ENCODE results near the gene KLLN. TPM values are rescaled to one million over a fixed set of nuclear protein-coding genes. Genes with fewer than 3 reads are reported as not detected.
"Not testable (repeated sequence)": the region's sequence is repeated elsewhere in the genome, so short reads cannot be mapped to it uniquely, and the experiment has no call there.

KLLN gene
- total and polyA plus RNA-seq, 9 donors, result 0.22 to 0.60 (median 0.35) TPM

GRCh38 chr10:87855665-87856064 is 7.7 kb downstream of the KLLN start:
- DNase-seq; H3K4me1 ChIP-seq (ENCODE audit: control insufficient read depth, insufficient read depth, low read length); H3K27me3 ChIP-seq (ENCODE audit: control insufficient read depth, insufficient read depth, low read length); H3K4me3 ChIP-seq (ENCODE audit: low read length); H3K36me3 ChIP-seq (ENCODE audit: control insufficient read depth, insufficient read depth, low read length); H3K27ac ChIP-seq (ENCODE audit: low read length); H3K9me3 ChIP-seq (replicated peaks; ENCODE audit: control insufficient read depth, low read depth, low read length): not testable (repeated sequence)
- no CpG with 5 or more reads among the region's 4 CpGs for WGBS (ENCODE audit: insufficient coverage)

GRCh38 chr10:87855247-87855646 is 8.1 kb downstream of the KLLN start:
- H3K4me1 ChIP-seq (ENCODE audit: control insufficient read depth, insufficient read depth, low read length); H3K27me3 ChIP-seq (ENCODE audit: control insufficient read depth, insufficient read depth, low read length); H3K4me3 ChIP-seq (ENCODE audit: low read length); DNase-seq; H3K27ac ChIP-seq (ENCODE audit: low read length); H3K9me3 ChIP-seq (replicated peaks; ENCODE audit: control insufficient read depth, low read depth, low read length); H3K36me3 ChIP-seq (ENCODE audit: control insufficient read depth, insufficient read depth, low read length): not testable (repeated sequence)
- no CpG with 5 or more reads among the region's 5 CpGs for WGBS (ENCODE audit: insufficient coverage)

GRCh38 chr10:87852089-87852488 is 11.2 kb downstream of the KLLN start:
- WGBS (ENCODE audit: insufficient coverage), result no CpG with 5 or more reads among the region's 1 CpG

GRCh38 chr10:87850742-87851205 is 12.6 kb downstream of the KLLN start:
- no CpG with 5 or more reads among the region's 5 CpGs for WGBS (ENCODE audit: insufficient coverage)
- peak; percentile 79 for DNase-seq
- no peaks in the 10 kb centered on the region for H3K9me3 ChIP-seq (replicated peaks; ENCODE audit: control insufficient read depth, low read depth, low read length)
- H3K27me3 ChIP-seq (ENCODE audit: control insufficient read depth, insufficient read depth, low read length), result no peaks in the 10 kb centered on the region
- no peaks in the 10 kb centered on the region for H3K4me1 ChIP-seq (ENCODE audit: control insufficient read depth, insufficient read depth, low read length)
- H3K36me3 ChIP-seq (ENCODE audit: control insufficient read depth, insufficient read depth, low read length), result no peaks in the 10 kb centered on the region
- H3K4me3 ChIP-seq (ENCODE audit: low read length), result no peak overlapping the region
- H3K27ac ChIP-seq (ENCODE audit: low read length), result no peak overlapping the region

More at GRCh38 chr10:87852089-87852488, 11.2 kb downstream of the KLLN start:
- DNase-seq, result no peak
- Histone ChIP-seq H3K4me1 (ENCODE audit: control insufficient read depth, insufficient read depth, low read length) (no peaks in the 10 kb centered on the region), H3K9me3 (replicated peaks; ENCODE audit: control insufficient read depth, low read depth, low read length) (no peaks in the 10 kb centered on the region), H3K27ac (ENCODE audit: low read length) (no peak overlapping the region), H3K36me3 (ENCODE audit: control insufficient read depth, insufficient read depth, low read length) (no peaks in the 10 kb centered on the region), H3K27me3 (ENCODE audit: control insufficient read depth, insufficient read depth, low read length) (no peaks in the 10 kb centered on the region), H3K4me3 (ENCODE audit: low read length) (no peak overlapping the region)

- Histone ChIP-seq H3K27ac (ENCODE audit: low read length) (no peak overlapping the region), H3K4me1 (ENCODE audit: control insufficient read depth, insufficient read depth, low read length) (no peaks in the 10 kb centered on the region), H3K4me3 (ENCODE audit: low read length) (no peak overlapping the region)
Measured at GRCh38 chr10:87849001-87849400, 14.3 kb downstream of the KLLN start.

GRCh38 chr10:87847550-87847949 is 15.8 kb downstream of the KLLN start:
- H3K36me3 ChIP-seq (ENCODE audit: control insufficient read depth, insufficient read depth, low read length), result no peaks in the 10 kb centered on the region
- H3K4me1 ChIP-seq (ENCODE audit: control insufficient read depth, insufficient read depth, low read length), result no peaks in the 10 kb centered on the region

More at GRCh38 chr10:87849001-87849400, 14.3 kb downstream of the KLLN start:
- H3K9me3 ChIP-seq (replicated peaks; ENCODE audit: control insufficient read depth, low read depth, low read length), result no peaks in the 10 kb centered on the region
- H3K36me3 ChIP-seq (ENCODE audit: control insufficient read depth, insufficient read depth, low read length), result no peaks in the 10 kb centered on the region
- H3K27me3 ChIP-seq (ENCODE audit: control insufficient read depth, insufficient read depth, low read length), result no peaks in the 10 kb centered on the region
- DNase-seq, result no peak

GRCh38 chr10:87846711-87847110 is 16.6 kb downstream of the KLLN start:
- not testable (repeated sequence) for DNase-seq; H3K36me3 ChIP-seq (ENCODE audit: control insufficient read depth, insufficient read depth, low read length); H3K9me3 ChIP-seq (replicated peaks; ENCODE audit: control insufficient read depth, low read depth, low read length); H3K4me1 ChIP-seq (ENCODE audit: control insufficient read depth, insufficient read depth, low read length); H3K27me3 ChIP-seq (ENCODE audit: control insufficient read depth, insufficient read depth, low read length); H3K4me3 ChIP-seq (ENCODE audit: low read length); H3K27ac ChIP-seq (ENCODE audit: low read length)
- no CpG with 5 or more reads among the region's 8 CpGs for WGBS (ENCODE audit: insufficient coverage)

More at GRCh38 chr10:87847550-87847949, 15.8 kb downstream of the KLLN start:
- no peak overlapping the region for H3K4me3 ChIP-seq (ENCODE audit: low read length)
- no peaks in the 10 kb centered on the region for H3K27me3 ChIP-seq (ENCODE audit: control insufficient read depth, insufficient read depth, low read length)
- H3K9me3 ChIP-seq (replicated peaks; ENCODE audit: control insufficient read depth, low read depth, low read length), result no peaks in the 10 kb centered on the region
- DNase-seq, result no peak
- H3K27ac ChIP-seq (ENCODE audit: low read length), result no peak overlapping the region

GRCh38 chr10:87846023-87846422 is 17.3 kb downstream of the KLLN start:
- DNase-seq, result no peak
- no peak overlapping the region for H3K4me3 ChIP-seq (ENCODE audit: low read length)
- H3K27ac ChIP-seq (ENCODE audit: low read length), result no peak overlapping the region
- H3K4me1 ChIP-seq (ENCODE audit: control insufficient read depth, insufficient read depth, low read length), result no peaks in the 10 kb centered on the region
- WGBS (ENCODE audit: insufficient coverage), result 83% methylated on average over 2 of the region's 7 CpGs
- H3K27me3 ChIP-seq (ENCODE audit: control insufficient read depth, insufficient read depth, low read length), result no peaks in the 10 kb centered on the region
- H3K36me3 ChIP-seq (ENCODE audit: control insufficient read depth, insufficient read depth, low read length), result no peaks in the 10 kb centered on the region
- no peaks in the 10 kb centered on the region for H3K9me3 ChIP-seq (replicated peaks; ENCODE audit: control insufficient read depth, low read depth, low read length)

- DNase-seq, result no peak
- H3K27me3 ChIP-seq (ENCODE audit: control insufficient read depth, insufficient read depth, low read length), result no peaks in the 10 kb centered on the region
- no peaks in the 10 kb centered on the region for H3K4me1 ChIP-seq (ENCODE audit: control insufficient read depth, insufficient read depth, low read length)
- no peaks in the 10 kb centered on the region for H3K9me3 ChIP-seq (replicated peaks; ENCODE audit: control insufficient read depth, low read depth, low read length)
- H3K27ac ChIP-seq (ENCODE audit: low read length), result no peak overlapping the region
- no peak overlapping the region for H3K4me3 ChIP-seq (ENCODE audit: low read length)
- no CpG with 5 or more reads among the region's 3 CpGs for WGBS (ENCODE audit: insufficient coverage)
- H3K36me3 ChIP-seq (ENCODE audit: control insufficient read depth, insufficient read depth, low read length), result no peaks in the 10 kb centered on the region
Measured at GRCh38 chr10:87845624-87845998, 17.7 kb downstream of the KLLN start.

GRCh38 chr10:87844837-87845623 is 18.3 kb downstream of the KLLN start:
- no peak for DNase-seq
- Histone ChIP-seq H3K27me3 (ENCODE audit: control insufficient read depth, insufficient read depth, low read length) (no peaks in the 10 kb centered on the region), H3K27ac (ENCODE audit: low read length) (no peak overlapping the region), H3K36me3 (ENCODE audit: control insufficient read depth, insufficient read depth, low read length) (no peaks in the 10 kb centered on the region), H3K4me3 (ENCODE audit: low read length) (no peak overlapping the region), H3K4me1 (ENCODE audit: control insufficient read depth, insufficient read depth, low read length) (no peaks in the 10 kb centered on the region), H3K9me3 (replicated peaks; ENCODE audit: control insufficient read depth, low read depth, low read length) (no peaks in the 10 kb centered on the region)
- WGBS (ENCODE audit: insufficient coverage), result no CpG with 5 or more reads among the region's 1 CpG

- Histone ChIP-seq H3K9me3 (replicated peaks; ENCODE audit: control insufficient read depth, low read depth, low read length) (no peaks in the 10 kb centered on the region), H3K4me1 (ENCODE audit: control insufficient read depth, insufficient read depth, low read length) (no peaks in the 10 kb centered on the region), H3K36me3 (ENCODE audit: control insufficient read depth, insufficient read depth, low read length) (no peaks in the 10 kb centered on the region), H3K27ac (ENCODE audit: low read length) (no peak overlapping the region), H3K27me3 (ENCODE audit: control insufficient read depth, insufficient read depth, low read length) (no peaks in the 10 kb centered on the region), H3K4me3 (ENCODE audit: low read length) (no peak overlapping the region)
- WGBS (ENCODE audit: insufficient coverage), result 100% methylated on average over 3 of the region's 4 CpGs
- no peak for DNase-seq
Measured at GRCh38 chr10:87843714-87844113, 19.6 kb downstream of the KLLN start.

Data from muscle of leg (tissue), 11 donors.